Forelimb muscle (tissue), 1 donor: ENCODE data around the gene TEX14. TPM values are rescaled to one million over a fixed set of nuclear protein-coding genes. Genes with fewer than 3 reads are reported as not detected.
"Not testable (repeated sequence)": the region's sequence is repeated elsewhere in the genome, so short reads cannot be mapped to it uniquely, and the experiment has no call there.

Experiments used
- DNase-seq: peaks from one replicate; pipeline ENCODE4 v3.0.0-alpha.2; 2013; ENCODE audit warnings: low read depth
- polyA plus RNA-seq: library from polyadenylated mRNA; unstranded; fragments of 120-200 nt; gene quantifications from one replicate; pipeline ENCODE4 v1.2.1, GENCODE V29; 2013; ENCODE audit not compliant: insufficient read length

Gene TEX14
- polyA plus RNA-seq, 1 donor = 2.1 TPM

- DNase-seq = peak; percentile 90
Measured at GRCh38 chr17:58658804-58659713, 32.8 kb downstream of the TEX14 start.

GRCh38 chr17:58657962-58658803, 33.7 kb downstream of the TEX14 start:
- not testable (repeated sequence) for DNase-seq

DNA sequence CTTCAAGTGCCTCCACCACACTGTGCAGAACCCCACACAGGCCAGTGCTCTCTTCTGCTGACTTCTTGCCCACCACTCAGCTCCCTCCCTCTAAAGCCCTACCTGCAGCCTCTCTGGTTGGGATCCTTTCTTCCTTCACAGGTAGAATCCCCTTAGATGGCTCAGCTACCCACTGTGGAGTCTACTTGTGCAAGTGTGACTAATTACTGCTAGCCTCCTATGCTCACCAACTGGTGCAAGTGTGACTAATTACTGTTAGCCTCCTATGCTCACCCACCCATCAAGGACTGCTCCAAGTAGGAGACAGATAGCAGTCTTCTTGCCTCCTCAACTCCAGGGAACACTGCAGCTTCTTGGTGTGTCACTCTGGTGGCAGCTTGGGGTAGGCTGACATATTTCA, 43.6 kb downstream of the TEX14 start:
- no peak for DNase-seq

DNA sequence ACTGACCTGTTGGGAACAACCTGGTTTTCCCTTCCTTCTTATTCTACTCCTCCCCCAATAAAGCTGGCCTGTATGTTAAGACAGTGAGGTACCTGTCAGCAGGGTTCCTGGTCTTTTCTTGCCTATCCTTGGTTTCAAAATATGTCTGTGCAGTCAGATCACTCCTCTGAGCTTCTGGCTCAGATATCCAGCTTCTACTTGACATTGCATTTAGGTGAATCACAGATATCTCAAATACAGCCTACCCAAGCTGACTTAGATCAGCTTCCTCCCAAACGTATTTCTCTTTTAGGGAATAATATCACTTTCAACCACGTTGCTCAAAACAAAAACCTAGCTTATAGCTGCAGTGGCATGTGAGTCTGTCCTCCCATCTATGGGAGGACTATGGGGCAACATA, 48.7 kb downstream of the TEX14 start:
- no peak for DNase-seq

DNA sequence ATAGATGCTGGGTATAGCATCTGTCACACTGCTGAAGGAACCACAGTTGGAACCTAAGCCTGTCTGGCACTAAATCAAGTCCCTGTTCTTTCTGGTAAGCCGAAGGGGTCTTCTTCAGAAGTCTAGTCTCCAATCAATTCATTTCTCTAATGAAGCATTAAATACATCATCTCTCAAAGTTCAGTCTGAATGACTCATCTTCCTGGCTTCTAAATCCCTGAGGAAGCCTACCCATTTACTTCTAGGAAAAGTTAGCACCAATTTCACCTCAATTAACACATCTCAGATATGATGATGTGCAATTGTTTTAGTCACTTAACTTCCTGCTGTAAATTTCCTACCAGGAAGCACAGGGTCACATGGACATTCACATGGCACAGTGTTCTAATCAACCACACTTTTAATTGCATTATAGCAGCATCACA, 49.9 kb downstream of the TEX14 start:
- DNase-seq = no peak

GRCh38 chr17:58640202-58640601, 51.6 kb downstream of the TEX14 start:
- DNase-seq = no peak

DNA sequence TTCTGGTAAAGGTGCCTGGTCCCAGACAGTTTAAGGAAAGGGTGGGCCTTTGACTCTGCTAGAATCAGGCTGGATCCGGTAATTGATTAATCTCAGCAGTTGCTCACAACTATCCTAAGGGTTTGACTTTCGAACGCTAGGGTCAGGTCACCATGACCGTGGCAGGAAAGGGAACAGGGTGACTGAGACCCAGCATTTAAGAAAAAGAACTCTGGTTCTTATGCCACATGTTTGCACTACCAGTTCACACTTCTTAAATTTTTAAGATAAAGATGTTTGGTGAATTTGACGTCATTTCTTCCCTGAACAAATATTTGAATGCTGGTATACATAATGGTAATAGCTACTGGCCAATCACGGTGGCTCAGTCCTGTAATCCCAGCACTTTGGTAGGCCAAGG, 52.2 kb downstream of the TEX14 start:
- no peak for DNase-seq

- no peak for DNase-seq
Measured at GRCh38 chr17:58637011-58637570, 54.8 kb downstream of the TEX14 start.

DNA sequence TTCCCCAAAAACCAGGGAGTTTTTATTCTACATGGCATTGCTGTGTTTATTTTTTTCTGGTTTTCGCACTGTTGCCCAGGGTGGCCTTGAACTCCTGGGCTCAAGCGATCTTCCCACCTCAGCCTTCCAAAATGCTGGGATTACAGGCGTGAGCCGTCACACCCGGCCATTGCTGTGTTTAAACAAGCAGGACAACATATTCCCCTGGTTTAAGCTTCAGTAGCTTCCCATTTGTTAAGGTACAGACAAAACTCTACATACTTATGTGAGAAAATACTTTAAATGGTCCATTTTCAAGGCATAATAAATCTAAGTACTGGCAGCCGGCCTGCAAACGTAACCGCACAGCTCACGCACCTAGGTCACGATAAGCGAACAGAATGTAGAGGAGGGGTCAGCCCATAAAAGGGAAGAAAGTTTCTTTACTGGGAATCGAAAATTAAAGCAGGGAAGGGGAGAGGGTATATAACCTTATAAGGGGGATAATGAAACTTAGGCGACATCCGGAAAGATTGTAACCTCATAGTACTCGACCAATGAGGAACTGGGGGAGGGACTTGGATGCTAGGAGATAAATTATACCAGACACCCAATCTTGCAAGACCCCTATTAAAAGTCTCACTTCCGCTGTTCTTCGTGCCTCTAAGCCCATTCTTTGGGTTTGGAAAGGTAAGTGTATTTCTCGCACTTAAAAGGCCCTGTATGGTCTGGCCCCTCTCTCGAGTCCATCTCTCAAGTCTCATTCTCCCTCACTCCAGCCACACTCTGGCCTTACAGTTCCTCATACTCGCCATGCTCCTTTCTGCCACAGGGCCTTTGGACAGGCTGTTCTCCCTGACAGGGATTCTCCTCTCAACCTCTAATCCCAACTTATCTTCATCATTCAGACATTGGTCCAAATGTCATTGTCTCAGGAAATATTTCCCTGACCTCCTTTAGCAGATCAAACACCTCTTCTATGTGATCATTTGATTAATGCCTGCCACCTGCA, 59.2 kb downstream of the TEX14 start:
- DNase-seq = no peak

- peak; percentile 95 for DNase-seq
Measured at GRCh38 chr17:58631523-58632323, 60.1 kb downstream of the TEX14 start.

DNA sequence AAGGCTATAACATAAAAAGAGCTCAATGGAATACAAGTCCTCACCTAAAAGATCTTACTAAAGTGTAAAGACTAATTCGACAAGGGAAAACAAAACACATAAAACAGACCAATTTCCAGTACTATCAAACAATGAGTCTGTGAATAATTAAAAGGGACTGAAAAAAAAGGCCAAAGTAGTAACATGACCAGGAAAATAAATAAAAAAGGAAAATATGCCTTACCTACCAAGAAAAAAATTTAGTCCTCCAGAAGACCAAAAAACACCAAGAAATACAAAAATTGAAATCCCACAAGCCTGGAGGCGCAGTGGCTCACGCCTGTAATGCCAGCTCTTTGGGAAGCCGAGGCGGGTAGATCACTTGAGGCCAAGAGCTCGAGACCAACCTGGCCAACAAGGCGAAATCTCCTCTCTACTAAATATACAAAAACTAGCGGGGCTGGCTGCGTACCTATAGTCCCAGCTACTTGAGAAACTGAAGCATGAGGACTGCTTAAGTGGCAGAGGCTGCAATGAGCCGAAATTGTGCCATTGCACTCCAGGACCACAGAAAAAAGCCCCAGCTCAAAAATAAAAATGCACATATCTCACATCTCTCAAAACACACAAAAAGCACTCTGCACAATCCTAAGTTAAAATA, 60.8 kb downstream of the TEX14 start:
- no peak for DNase-seq

- no peak for DNase-seq
Measured at GRCh38 chr17:58626905-58627304, 64.9 kb downstream of the TEX14 start.

DNA sequence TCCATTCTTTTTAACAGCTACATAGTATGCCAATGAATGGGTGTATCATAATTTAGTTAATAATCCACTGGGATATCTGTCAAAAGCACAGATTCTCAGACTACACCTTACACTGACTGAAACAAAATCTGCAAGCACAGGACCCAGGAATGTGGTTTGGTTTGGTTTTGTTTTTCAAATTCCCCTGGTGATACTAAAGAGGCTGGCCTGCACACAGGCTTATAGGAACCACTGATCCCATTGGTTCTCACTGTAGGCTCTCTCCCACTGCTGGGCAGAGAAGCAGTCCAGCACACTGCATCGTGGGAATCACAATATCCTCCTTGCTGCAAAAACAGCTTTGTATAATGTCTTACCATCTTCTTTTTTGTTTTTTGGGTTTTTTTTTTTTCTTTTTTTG, 67.1 kb downstream of the TEX14 start:
- DNase-seq = no peak

- no peak for DNase-seq
Measured at GRCh38 chr17:58621174-58621573, 70.7 kb downstream of the TEX14 start.

DNA sequence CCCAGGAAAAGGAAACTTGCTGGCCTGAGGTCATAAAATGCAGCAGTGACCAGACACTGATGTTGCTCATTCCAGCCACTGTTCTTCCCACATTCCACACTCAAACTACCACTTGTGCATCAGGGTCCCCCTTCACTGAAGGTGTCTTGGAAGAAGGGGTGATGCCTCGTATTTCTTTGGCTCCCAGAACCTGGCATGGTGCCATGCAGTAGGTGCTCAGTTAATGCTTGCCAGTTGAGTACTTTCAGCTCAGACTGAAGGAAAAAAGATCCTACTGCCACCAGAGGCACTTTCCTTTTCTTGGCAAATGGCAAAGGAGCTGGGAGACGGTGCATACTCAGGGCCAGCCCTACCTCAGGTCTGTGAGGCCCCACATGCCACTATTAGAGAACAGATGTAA, 73.5 kb downstream of the TEX14 start:
- no peak for DNase-seq

GRCh38 chr17:58617563-58617962, 74.3 kb downstream of the TEX14 start:
- DNase-seq = no peak

DNA sequence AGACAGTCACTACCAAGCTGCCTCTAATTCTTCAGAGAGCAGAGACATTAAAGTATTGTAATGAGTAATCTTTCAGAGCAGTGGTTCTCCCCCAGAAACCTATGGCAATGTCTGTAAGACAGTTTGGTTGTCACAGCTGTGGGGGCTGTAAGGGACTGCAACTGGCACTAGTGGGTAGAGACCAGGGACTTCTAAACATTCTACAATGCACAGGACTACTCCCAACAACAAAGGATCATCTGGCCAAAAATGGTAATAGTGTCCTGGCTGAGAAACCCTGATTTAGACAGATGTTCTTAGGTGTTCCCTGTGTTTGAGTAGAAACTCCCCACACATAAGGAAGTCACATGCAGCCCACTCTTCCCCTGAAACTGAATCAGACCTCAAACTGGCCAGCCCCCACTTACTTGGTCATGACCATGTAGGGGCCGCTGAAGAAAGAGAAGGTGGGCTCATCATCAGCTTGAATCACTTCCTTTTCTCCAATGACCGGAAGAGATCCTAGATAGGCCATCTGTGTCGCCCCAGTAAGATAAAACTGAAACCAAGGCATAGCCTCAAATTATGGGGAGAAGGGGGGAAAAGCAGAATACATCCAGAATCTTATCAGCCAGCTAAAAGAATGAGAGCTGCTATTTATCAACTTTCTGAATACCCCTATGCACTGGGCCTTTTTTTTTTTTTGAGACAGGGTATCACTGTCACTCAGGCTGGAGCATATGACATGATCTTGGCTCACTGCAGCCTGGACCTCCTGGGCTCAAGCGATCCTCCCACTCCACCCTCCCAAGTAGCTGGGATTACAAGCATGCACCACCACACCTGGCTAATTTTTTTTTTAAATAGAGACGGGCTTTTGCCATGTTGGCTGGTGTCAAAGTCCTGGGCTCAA, 75.8 kb downstream of the TEX14 start:
- DNase-seq = no peak

DNA sequence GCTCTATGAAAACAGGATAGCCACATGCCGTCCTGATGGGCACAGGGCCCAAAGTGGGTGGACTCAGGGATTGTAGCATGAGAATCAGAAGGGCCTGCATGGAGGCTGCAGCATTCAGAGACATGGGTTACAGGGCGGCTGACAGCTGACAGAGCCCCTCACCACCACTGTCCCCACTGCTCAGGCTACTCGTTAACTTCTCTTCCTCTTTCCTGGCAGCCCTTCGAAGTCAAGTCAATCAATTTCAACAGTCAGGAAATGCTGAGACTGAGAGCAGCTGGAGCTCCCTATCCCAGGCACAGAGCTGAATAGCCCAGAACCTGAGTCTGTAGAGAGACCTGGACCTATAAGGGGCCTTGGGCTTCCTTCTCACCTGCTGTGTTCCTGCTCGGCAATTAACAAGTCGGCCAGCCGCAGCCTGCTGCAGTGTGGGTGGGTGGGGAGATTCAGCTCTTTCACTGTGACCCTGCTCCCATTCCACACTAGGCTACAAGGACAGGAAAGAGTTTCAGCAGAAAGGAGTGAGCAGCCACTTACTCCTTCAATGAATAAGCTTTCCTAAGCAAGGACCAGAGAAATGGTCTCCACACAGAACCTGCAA, 76.9 kb downstream of the TEX14 start:
- no peak for DNase-seq
